IPS-18c (cell line): Measurements from ENCODE around the gene HSD11B2.

Experiments
- H3K4me3 ChIP-seq: 2 replicates; pipeline ENCODE4 v1.7.0; 2013; ENCODE audit warnings: low read depth, mild to moderate bottlenecking, low read length, moderate library complexity; ENCODE audit not compliant: insufficient read depth
- H3K9me3 ChIP-seq: one replicate; pipeline ENCODE4 v1.6.1; 2013; ENCODE audit warnings: mild to moderate bottlenecking, low read length, moderate library complexity; ENCODE audit not compliant: control insufficient read depth, insufficient read depth

The HSD11B2 gene

DNA sequence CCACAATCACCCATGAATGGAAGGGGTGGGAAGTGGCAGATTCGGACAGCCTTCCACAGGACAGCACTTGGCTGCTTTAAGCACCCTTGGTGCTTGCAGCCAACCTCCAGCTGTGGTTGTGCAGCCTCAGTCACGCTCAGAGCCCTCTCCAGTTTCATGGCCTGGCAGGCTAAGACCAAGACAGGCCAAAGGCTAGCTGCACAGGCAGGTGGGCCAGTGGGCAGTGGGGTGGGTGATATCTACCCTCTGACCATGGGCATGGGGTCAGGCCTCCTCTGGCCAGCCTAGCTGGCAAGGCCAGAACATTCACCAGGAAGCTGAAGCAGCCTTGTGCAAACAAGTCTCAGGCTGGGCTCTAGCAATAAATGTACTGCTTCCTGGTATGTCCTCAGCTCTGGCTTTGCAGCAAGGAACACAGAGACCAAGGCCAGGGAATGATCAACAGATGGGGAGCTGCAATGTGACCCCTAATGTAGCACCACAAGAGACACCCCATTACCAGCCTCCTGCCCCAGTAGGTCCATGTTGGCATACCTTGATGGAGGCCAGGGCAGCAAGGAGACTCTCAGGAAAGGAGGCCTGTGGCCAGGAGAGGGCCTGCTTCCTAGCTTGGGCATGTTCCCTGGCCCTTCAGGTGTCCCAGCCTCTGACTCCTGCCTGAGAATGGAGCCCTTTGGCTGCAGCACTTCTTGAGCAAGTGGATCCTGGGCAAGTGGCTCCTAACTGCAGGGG lies 20.9 kb downstream of the HSD11B2 start:
- H3K4me3 ChIP-seq, result no peak overlapping the region
- no peaks in the 10 kb centered on the region for H3K9me3 ChIP-seq

GRCh38 chr16:67454104-67454503 lies 23.2 kb downstream of the HSD11B2 start:
- no peaks in the 10 kb centered on the region for H3K9me3 ChIP-seq
- H3K4me3 ChIP-seq, result no peak overlapping the region

DNA sequence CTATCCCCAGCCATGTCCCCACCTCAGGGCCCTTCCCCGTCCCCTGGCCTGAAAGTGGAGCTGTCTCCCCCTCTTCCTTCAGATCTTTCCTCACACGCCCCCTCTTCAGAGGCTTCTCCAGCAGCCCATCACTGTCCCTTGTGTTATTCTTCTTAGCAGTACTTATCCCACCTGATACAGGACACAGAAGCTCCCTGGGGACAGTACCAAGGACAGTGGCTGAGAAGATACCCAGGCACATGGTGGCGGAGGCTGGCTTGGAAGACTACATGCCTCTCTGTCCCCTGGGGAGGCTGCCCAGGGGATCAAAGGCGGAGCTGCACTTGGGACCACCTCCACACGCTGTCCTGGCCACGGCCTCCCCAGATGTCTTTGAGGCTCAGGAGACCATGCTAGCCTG lies 23.9 kb downstream of the HSD11B2 start:
- Histone ChIP-seq H3K9me3 (no peaks in the 10 kb centered on the region), H3K4me3 (no peak overlapping the region)

DNA sequence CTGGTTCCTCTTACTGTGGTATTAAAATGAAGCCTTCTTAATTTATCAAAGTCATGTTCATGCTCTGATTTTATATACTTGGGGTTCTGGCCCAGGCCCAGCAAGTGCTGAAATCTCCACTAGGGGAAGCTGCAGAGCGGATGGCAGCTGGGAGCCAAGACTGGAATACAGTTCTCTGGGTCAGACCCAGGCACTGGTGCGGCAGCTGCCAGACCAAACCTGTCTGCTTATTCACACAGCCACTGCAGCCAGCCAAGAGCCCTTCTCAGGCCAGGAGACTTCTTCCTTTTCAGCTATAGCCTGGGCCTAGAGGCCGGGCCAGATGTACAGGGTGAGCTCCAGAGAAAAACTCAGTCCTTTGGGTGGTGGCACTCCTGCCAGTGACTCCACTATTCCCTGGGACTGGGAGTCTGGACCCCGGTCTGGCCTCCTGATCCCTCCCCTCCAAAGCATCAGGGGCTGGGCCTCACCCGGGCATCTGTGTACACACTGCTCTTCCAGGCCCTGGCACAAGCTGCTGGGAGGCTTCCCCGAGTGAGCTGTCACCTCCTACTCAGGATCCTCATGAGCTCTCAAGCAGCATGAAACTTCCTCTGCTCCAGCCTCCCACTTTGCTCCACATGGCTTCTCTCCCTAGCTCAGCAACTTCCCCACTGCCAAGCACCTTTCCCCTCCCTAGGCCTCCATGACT lies 25.6 kb downstream of the HSD11B2 start:
- H3K4me3 ChIP-seq, result no peak overlapping the region
- no peaks in the 10 kb centered on the region for H3K9me3 ChIP-seq

- H3K4me3 ChIP-seq, result no peak overlapping the region
Observed at GRCh38 chr16:67457611-67458010, 26.7 kb downstream of the HSD11B2 start.

GRCh38 chr16:67458121-67458641 lies 27.3 kb downstream of the HSD11B2 start:
- no peaks in the 10 kb centered on the region for H3K9me3 ChIP-seq
- no peak overlapping the region for H3K4me3 ChIP-seq

More at GRCh38 chr16:67457611-67458010, 26.7 kb downstream of the HSD11B2 start:
- H3K9me3 ChIP-seq, result no peaks in the 10 kb centered on the region

- no peaks in the 10 kb centered on the region for H3K9me3 ChIP-seq
- H3K4me3 ChIP-seq, result no peak overlapping the region
Observed at GRCh38 chr16:67459066-67459860, 28.3 kb downstream of the HSD11B2 start.

DNA sequence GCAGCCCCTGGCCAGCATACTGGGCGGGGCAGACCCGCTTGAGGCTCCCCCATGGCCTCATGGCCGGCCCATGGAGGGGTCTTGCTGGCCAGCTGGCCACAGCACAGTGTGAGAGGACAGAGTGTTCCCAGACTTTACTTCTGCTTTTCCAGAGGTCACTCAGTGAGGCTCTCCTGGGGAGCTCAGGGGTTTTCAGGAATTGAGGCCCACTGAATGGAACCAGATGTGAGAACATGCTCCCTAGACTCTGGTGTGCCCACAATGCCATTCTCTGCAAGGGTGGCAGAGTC lies 28.9 kb downstream of the HSD11B2 start:
- no peak overlapping the region for H3K4me3 ChIP-seq
- no peaks in the 10 kb centered on the region for H3K9me3 ChIP-seq

DNA sequence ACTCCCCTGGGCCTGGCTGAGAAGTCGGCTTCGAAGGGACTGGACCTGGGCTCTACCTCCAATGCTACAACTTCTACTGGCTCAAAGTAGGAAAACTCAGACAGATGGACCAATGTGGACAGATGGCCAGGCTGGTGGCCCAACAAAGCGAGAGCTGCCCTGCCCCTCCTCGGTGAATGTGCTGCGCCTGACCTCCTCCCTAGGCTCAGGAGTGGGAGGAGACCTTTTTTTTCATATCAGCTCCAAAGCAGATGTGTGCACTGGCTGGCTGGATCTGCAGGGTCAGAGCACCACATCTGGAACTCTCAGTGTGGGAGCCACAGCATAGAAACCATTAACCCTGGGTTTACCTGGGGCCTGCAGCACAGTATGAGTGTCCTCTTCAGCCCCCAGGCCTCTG lies 29.2 kb downstream of the HSD11B2 start:
- H3K9me3 ChIP-seq, result no peaks in the 10 kb centered on the region
- no peak overlapping the region for H3K4me3 ChIP-seq

DNA sequence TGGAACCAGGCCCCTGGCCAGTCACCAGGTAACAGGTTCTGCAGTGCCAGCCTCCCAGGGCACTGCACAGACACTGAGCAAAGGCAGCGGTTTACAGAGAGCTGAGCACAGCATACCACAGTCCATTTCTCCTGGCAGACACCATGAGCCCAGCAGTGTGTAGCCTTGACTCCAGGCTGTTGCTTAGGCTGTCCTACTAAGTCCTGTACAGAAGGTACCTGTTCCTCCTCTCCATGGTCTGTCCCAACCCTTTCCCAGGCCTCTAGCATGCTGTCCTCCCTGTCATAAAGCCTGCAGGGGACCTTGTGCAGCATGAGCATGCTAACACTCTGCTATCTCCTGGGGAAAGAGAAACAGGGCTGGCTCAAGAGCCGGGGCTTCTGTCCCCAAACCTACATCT lies 30.0 kb downstream of the HSD11B2 start:
- Histone ChIP-seq H3K4me3 (no peak overlapping the region), H3K9me3 (no peaks in the 10 kb centered on the region)

- Histone ChIP-seq H3K4me3 (no peak overlapping the region), H3K9me3 (no peaks in the 10 kb centered on the region)
Observed at GRCh38 chr16:67461600-67462278, 30.8 kb downstream of the HSD11B2 start.

- Histone ChIP-seq H3K4me3 (no peak overlapping the region), H3K9me3 (no peaks in the 10 kb centered on the region)
Observed at GRCh38 chr16:67462279-67462655, 31.3 kb downstream of the HSD11B2 start.

- Histone ChIP-seq H3K9me3 (no peaks in the 10 kb centered on the region), H3K4me3 (no peak overlapping the region)
Observed at GRCh38 chr16:67463059-67463458, 32.1 kb downstream of the HSD11B2 start.

DNA sequence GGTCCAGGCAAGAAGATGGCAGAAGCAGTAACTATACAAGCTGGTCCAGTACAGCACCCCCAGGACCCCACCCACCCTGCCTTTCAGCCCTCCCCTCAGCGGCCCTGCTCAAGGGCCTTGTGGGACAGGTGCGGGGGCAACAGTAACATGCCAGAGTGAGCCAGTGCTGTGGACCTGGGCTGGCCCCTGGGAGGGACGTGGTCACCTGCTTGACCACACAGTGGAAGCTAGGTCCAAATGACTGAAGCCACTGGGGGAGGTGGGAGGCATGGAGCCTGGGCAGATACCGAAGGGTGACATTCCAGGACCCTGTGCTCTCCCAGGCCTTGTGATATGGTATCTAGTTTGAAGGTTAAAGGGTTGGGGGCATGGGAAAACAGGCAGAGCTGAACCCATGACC lies 32.8 kb downstream of the HSD11B2 start:
- Histone ChIP-seq H3K4me3 (no peak overlapping the region), H3K9me3 (no peaks in the 10 kb centered on the region)

DNA sequence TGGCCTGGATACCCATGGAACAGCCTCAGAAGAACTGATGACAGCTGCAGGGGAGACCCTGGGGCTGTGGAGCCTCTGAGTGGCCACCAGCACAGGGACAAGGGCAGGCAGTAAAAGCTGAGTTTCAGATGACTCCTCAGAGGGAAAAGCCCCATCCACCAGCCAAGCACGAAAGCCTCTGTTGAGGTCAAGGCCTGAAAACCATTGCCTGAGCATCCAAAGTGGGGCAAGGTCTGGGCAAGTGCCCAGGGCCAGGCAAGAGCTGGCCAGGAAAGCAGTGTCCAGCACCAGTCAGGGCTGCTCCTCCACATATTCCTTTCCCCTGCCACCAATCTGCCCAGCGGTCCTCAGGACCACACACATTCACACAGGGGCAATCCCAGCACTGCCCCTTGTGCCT lies 33.6 kb downstream of the HSD11B2 start:
- no peak overlapping the region for H3K4me3 ChIP-seq
- no peaks in the 10 kb centered on the region for H3K9me3 ChIP-seq

DNA sequence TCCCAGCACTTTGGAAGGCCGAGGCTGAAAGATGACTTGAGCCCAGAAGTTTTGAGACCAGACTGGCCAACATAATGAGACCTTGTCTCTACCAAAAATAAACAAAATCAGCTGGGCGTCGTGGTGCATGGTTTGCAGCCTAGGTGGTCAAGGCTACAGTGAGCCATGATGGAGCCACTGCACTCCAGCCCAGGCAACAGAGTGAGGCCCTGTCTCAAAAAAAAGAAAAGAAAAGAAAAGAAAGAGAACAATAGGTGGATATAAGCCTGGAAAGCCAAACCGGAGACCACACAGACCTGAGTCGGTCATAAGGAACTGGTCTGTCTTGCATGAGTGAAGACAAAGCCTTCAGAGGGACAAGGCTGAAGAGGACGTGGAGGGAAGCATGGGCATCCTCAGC lies 35.7 kb downstream of the HSD11B2 start:
- H3K9me3 ChIP-seq, result no peaks in the 10 kb centered on the region
- no peak overlapping the region for H3K4me3 ChIP-seq

GRCh38 chr16:67468731-67469130 lies 37.8 kb downstream of the HSD11B2 start:
- no peaks in the 10 kb centered on the region for H3K9me3 ChIP-seq
- no peak overlapping the region for H3K4me3 ChIP-seq
